ENCODE measurements around the gene SSR2. TPM values are rescaled to one million over a fixed set of nuclear protein-coding genes. Genes with fewer than 3 reads are reported as not detected.

The SSR2 gene
- total RNA-seq, 1 donor from 2014 or later: 207 TPM

DNA sequence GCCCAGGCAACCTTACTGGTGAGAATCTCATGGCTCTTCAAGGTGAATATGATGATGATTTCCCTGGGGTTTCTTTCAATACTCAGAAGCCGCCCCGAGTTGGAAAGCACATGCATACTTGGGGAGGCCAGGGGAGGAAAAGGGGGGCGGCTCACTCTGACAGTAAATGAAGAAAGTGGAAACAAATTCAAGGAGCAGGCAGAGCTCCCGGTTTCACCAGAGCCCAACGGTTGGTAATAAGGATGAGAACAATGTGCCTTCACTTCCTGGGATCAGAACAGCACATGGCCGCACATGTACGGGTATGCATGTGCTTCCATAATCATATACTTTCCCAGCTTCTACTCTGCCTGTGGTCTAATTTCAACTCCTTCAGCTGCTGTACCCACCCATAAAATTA is 38.6 kb downstream of the SSR2 start:
- DNase-seq: no peak
- intact Hi-C loops (cut with DNase I): no loop called here
- Histone ChIP-seq H3K27ac (peak overlapping the region; percentile 93), H3K36me3 (no peaks in the 10 kb centered on the region), H3K4me3 (peak overlapping the region; percentile 94), H3K9me3 (no peaks in the 10 kb centered on the region), H3K4me1 (peaks cover 57% of the 10 kb centered on the region), H3K27me3 (ENCODE audit: low read depth) (no peaks in the 10 kb centered on the region)
- TF ChIP-seq, protein P1, sequence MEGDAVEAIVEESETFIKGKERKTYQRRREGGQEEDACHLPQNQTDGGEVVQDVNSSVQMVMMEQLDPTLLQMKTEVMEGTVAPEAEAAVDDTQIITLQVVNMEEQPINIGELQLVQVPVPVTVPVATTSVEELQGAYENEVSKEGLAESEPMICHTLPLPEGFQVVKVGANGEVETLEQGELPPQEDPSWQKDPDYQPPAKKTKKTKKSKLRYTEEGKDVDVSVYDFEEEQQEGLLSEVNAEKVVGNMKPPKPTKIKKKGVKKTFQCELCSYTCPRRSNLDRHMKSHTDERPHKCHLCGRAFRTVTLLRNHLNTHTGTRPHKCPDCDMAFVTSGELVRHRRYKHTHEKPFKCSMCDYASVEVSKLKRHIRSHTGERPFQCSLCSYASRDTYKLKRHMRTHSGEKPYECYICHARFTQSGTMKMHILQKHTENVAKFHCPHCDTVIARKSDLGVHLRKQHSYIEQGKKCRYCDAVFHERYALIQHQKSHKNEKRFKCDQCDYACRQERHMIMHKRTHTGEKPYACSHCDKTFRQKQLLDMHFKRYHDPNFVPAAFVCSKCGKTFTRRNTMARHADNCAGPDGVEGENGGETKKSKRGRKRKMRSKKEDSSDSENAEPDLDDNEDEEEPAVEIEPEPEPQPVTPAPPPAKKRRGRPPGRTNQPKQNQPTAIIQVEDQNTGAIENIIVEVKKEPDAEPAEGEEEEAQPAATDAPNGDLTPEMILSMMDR (IDR thresholded peaks at IDR 0.05): no peak
- ATAC-seq: no peak

DNA sequence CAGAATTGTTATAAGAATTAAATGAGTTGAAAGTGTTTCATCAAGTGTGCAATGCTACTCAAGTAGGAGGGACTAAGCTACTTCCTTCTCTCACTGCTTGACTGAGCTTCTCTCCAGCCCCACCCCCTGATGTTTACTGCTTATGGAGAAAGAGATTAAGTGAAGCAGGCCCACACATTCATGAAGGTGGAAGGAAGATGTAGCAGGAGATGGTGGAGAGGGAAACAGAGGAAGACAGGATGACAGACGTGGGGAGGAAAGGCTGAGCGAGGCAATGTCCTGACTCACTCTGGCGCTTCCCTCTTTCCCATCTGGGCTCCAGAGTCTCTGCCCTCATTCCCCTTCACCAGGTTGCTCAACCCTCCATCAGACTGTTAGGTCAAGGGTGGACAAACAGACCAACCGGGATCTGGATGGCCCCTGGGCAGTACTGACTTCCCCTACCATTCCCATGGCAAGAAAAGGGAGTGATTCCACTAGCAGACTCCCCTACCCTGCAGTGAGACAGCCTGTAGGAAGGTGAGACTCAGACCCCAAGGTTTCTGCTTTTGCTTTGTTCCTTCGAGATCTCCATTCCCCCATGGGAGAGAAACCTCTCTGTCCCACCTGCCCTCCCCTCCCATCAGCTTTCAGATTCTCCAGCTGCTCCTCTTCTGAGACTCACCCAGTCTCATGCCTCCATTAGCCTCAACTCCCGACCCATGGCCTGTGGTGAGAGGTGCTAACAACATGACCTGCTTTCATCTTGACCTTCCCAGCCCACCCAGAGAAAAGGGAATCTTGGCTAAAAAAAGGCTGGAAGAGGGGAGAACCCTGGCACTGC is 39.3 kb downstream of the SSR2 start:
- intact Hi-C loops (cut with DNase I): no loop called here
- DNase-seq (peak; percentile 53), ATAC-seq (peak; percentile 43 to 50)
- Histone ChIP-seq H3K27ac (peak overlapping the region; percentile 93), H3K4me1 (peaks cover 61% of the 10 kb centered on the region), H3K27me3 (ENCODE audit: low read depth) (no peaks in the 10 kb centered on the region), H3K4me3 (peak overlapping the region; percentile 94), H3K36me3 (no peaks in the 10 kb centered on the region), H3K9me3 (no peaks in the 10 kb centered on the region)
- TF ChIP-seq, protein P1 (IDR thresholded peaks at IDR 0.05): no peak

DNA sequence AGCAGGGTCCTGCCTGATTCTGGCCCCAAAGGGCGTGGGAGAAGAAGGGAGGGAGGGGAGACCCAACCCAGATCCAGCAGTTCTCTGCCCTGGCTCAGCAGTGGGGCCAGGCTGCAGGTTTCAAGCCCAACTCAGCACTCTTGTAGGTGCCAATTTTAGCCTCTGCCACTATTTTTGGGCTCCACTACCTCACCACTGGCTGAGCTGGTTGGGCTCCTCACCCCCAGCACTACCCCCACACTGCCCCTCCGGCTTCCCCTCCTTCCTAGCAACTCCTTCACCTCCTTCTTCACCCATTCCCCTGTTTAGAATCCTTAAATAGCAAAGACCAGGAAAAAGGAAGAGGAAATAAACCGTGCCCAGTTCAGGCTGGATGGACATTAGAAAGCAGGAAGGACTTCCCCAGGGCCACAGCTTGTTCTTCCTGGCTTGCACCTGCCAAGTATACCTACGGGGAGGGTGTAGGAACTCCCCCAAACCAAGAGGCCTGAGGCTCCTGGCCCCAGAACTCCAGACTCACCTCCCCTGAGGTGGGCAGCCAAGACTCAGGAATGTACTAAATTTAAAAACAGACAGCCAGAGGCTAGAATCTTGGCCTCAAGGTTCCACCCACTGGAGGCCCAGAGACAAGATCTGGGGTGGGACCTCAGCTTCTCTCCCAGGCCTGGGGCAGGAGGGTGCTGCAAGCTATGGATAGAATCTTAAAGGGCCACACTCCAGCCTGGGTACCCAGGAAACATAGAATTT is 41.0 kb downstream of the SSR2 start:
- no peak for ATAC-seq
- no peak for DNase-seq
- H3K9me3 ChIP-seq: no peaks in the 10 kb centered on the region
- TF ChIP-seq, protein P1 (IDR thresholded peaks at IDR 0.05): no peak
- no peaks in the 10 kb centered on the region for H3K27me3 ChIP-seq (ENCODE audit: low read depth)
- peak overlapping the region; percentile 94 for H3K4me3 ChIP-seq
- H3K36me3 ChIP-seq: no peaks in the 10 kb centered on the region
- intact Hi-C loops (cut with DNase I): no loop called here
- H3K27ac ChIP-seq: peak overlapping the region; percentile 93
- H3K4me1 ChIP-seq: peaks cover 74% of the 10 kb centered on the region

DNA sequence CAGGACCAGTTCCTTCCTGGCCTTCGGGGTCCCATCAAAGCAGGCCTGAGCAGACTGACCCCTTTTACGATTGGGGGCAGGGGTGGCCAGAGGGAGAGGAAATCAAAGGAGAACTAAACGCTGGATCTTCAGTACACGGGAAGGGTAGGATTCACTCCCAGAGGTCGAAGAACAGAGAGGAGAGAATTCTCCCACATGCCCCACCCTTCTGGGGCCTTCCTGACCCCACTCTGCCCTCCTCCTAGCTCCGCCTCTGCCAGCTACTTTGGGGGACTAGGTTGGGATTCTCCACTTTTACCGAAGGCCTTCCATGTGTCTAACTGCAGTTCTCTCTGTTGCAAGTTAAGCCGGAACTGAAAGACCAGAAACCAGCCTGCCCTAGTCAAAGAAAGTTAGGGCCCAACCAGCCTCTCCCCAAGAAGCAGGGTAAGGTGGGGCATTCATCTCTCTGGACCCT is 41.8 kb downstream of the SSR2 start:
- peak in 1 of 2 donors; percentile 23 for ATAC-seq
- no peak for DNase-seq

DNA sequence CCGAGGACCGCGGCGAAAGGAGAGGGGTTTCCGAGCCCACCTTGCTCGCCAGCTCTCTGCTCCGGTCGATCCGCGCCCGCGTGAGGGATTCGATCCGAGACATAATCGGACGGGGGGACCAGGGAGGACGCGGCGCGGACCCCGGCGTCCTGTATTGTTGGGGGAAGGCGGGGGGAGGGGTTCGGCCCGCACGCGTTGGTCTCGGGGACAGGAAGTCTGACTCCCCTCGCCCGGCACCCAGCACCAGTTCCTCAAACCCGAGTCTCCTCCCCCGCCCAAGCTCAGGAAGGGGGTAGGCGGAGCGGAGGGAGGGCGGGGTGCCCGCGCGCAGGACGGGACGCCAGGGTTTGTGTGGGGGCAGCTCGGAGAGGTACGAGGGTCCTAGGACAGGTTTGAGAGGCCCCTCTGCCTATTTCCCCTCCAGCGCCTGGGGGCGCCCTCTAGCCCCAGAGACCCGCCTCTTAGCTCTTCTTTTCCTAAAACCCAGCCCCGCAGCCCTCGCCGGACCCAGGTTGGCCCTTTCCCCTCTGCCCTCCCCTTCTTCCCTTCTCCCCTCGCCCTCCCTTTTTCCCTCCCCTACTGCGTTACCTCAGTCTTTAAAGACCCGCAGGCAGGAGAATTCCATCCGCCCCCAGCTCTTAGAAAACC is 42.3 kb downstream of the SSR2 start, which contains the start of gene ARHGEF2:
Gene ARHGEF2, minus strand, starts transcription at position 223 of the 648 bp plus-strand sequence. Its CDS starts 120 bp downstream, at position 103.
- DNase-seq (peak; percentile 91), ATAC-seq (peak; percentile 82 to 84)
- peak within 1 kb of the TSS; percentile 93 for H3K27ac ChIP-seq
- H3K4me3 ChIP-seq: peak within 1 kb of the TSS; percentile 94
- TF ChIP-seq, protein P1 (IDR thresholded peaks at IDR 0.05): peak; percentile 19
- H3K9me3 ChIP-seq: no peaks in the 10 kb centered on the region
- intact Hi-C loops (cut with DNase I): no loop called here
- no peaks in the 10 kb centered on the region for H3K27me3 ChIP-seq (ENCODE audit: low read depth)
- peaks cover 76% of the 10 kb centered on the region for H3K4me1 ChIP-seq
- peaks cover 7% of the 10 kb centered on the region for H3K36me3 ChIP-seq

More for the DNA sequence above, 41.8 kb downstream of the SSR2 start:
- intact Hi-C loops (cut with DNase I): no loop called here
- TF ChIP-seq, protein P1 (IDR thresholded peaks at IDR 0.05): no peak
- Histone ChIP-seq H3K4me3 (peak overlapping the region; percentile 94), H3K27ac (peak overlapping the region; percentile 93), H3K9me3 (no peaks in the 10 kb centered on the region), H3K27me3 (ENCODE audit: low read depth) (no peaks in the 10 kb centered on the region), H3K4me1 (peaks cover 76% of the 10 kb centered on the region), H3K36me3 (peaks cover 3% of the 10 kb centered on the region)

Measured in lower lobe of right lung (tissue), 2 donors.